Embryonic facial prominence (tissue), 1 donor: ENCODE results near the gene GORASP2.
A peak's percentile ranks its signal among the peaks of the same experiment; 100 is the strongest.
"Not testable (repeated sequence)": the region's sequence is repeated elsewhere in the genome, so short reads cannot be mapped to it uniquely, and the experiment has no call there.

ENCODE experiments used
- DNase-seq: peaks from one replicate; pipeline ENCODE4 v3.0.0-alpha.2; 2016; ENCODE audit errors: extremely low spot score

GORASP2 gene

GRCh38 chr2:170928824-170929685 lies at the start of gene GORASP2:
Gene GORASP2 (plus strand): TSS chr2:170929253. CDS start chr2:170929341, 88 bp downstream.
- DNase-seq = peak; percentile 99

GRCh38 chr2:170881840-170882239 lies 47.2 kb upstream of the GORASP2 start:
- DNase-seq = no peak

GRCh38 chr2:170882758-170883157 lies 46.3 kb upstream of the GORASP2 start:
- no peak for DNase-seq

GRCh38 chr2:170883683-170884082 lies 45.4 kb upstream of the GORASP2 start:
- DNase-seq = no peak

- no peak for DNase-seq
Observed at GRCh38 chr2:170885130-170885791, 43.8 kb upstream of the GORASP2 start.

- no peak for DNase-seq
Observed at GRCh38 chr2:170886386-170886785, 42.7 kb upstream of the GORASP2 start.

GRCh38 chr2:170887496-170887895 lies 41.6 kb upstream of the GORASP2 start:
- DNase-seq = no peak

- no peak for DNase-seq
Observed at GRCh38 chr2:170887896-170888295, 41.2 kb upstream of the GORASP2 start.

GRCh38 chr2:170891893-170892292 lies 37.2 kb upstream of the GORASP2 start:
- DNase-seq = no peak

- DNase-seq = no peak
Observed at GRCh38 chr2:170892391-170892951, 36.6 kb upstream of the GORASP2 start.

GRCh38 chr2:170895023-170895757 lies 33.9 kb upstream of the GORASP2 start:
- DNase-seq = no peak

- DNase-seq = no peak
Observed at GRCh38 chr2:170896622-170897021, 32.4 kb upstream of the GORASP2 start.

GRCh38 chr2:170897108-170897507 lies 31.9 kb upstream of the GORASP2 start:
- DNase-seq = no peak

GRCh38 chr2:170905864-170906263 lies 23.2 kb upstream of the GORASP2 start:
- DNase-seq = no peak

- DNase-seq = no peak
Observed at GRCh38 chr2:170911314-170911889, 17.7 kb upstream of the GORASP2 start.

GRCh38 chr2:170914994-170915666 lies 13.9 kb upstream of the GORASP2 start:
- not testable (repeated sequence) for DNase-seq

GRCh38 chr2:170917219-170917913 lies 11.7 kb upstream of the GORASP2 start:
- DNase-seq = no peak

GRCh38 chr2:170917957-170918356 lies 11.1 kb upstream of the GORASP2 start:
- no peak for DNase-seq

- DNase-seq = not testable (repeated sequence)
Observed at GRCh38 chr2:170921873-170922272, 7.2 kb upstream of the GORASP2 start.
